Measurements from ENCODE around the gene BRMS1.

GRCh38 chr11:66317723-66318599 is 26.9 kb downstream of the BRMS1 start:
- TF ChIP-seq, protein P1, sequence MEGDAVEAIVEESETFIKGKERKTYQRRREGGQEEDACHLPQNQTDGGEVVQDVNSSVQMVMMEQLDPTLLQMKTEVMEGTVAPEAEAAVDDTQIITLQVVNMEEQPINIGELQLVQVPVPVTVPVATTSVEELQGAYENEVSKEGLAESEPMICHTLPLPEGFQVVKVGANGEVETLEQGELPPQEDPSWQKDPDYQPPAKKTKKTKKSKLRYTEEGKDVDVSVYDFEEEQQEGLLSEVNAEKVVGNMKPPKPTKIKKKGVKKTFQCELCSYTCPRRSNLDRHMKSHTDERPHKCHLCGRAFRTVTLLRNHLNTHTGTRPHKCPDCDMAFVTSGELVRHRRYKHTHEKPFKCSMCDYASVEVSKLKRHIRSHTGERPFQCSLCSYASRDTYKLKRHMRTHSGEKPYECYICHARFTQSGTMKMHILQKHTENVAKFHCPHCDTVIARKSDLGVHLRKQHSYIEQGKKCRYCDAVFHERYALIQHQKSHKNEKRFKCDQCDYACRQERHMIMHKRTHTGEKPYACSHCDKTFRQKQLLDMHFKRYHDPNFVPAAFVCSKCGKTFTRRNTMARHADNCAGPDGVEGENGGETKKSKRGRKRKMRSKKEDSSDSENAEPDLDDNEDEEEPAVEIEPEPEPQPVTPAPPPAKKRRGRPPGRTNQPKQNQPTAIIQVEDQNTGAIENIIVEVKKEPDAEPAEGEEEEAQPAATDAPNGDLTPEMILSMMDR (IDR thresholded peaks at IDR 0.05; ENCODE audit: low read depth, low read length), result no peak
- no peak for TF ChIP-seq POLR2A (IDR thresholded peaks at IDR 0.05; ENCODE audit: extremely low read depth, insufficient read length)
